CD4-positive, alpha-beta T cell treated with Interleukin-4 for 4 hours (primary cell): Measurements from ENCODE around the gene CYB5D1.

Experiments used
- DNase-seq: peaks from one replicate; pipeline ENCODE4 v3.0.0-alpha.2; 2020

The CYB5D1 gene

DNA sequence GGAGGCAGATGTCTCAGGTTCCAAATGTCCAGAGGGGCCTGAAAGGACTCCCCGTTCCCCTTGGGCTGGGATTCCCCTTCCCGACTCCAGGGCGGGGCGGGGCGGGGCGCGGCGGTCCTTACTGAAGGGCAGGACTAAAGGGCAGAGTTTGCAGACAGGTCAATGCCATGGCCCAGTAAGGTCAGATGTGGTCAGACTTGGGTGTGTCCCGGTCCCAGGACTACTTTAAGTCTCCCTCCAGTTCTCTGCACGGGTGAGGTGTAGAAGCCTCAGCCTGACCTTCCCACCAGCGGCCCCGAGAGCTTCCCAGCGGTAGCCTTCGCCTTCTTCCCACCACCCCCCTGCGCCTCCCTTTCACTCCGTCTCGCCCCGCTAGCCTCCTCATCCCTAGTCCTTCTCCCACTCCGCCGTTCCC lies 23.3 kb upstream of the CYB5D1 start:
- peak; percentile 65 for DNase-seq

DNA sequence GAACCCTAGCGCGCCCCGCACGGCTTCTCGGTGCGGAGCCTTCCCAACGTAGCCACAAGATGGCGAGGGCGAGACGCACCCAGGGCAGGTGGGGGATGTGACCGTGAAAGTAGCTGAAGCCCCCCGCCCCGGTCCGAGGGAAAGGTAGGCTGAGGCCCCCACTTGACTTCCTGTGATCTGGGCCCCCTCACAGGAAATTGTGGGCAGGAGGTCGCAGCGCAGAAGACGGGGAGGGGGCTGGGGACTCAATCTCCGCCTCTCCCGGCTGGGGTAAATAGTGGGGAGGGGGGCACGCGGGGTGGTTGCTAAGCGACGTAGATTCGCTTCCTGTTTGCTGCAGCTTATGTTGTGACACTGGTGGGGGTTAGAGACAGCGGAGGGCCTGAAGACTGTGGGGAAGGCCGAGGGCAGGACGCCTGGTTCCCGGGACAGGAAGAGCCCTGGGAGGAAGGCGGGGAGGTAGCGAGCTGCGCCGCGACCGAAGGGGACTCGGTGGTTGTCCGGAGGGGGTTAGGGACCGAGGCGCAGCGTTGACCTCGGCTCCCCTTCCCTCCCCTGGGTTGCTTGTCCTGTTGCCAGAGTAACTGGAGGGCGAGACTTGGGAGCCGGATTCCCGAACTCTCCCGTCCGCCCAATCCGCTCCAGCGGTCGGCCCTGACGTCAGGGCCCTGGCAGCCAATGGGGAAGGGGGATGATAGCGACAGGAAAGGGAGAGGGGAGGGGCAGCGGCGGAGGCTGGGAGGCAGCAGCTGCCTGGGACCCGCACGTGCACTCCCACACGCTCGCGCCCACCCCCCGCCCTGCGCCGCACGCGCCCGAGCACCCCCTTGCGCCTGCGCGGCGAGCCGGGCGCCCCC lies 22.6 kb upstream of the CYB5D1 start:
- DNase-seq, result peak; percentile 93

GRCh38 chr17:7835814-7836595 lies 21.8 kb upstream of the CYB5D1 start:
- peak; percentile 29 for DNase-seq

DNA sequence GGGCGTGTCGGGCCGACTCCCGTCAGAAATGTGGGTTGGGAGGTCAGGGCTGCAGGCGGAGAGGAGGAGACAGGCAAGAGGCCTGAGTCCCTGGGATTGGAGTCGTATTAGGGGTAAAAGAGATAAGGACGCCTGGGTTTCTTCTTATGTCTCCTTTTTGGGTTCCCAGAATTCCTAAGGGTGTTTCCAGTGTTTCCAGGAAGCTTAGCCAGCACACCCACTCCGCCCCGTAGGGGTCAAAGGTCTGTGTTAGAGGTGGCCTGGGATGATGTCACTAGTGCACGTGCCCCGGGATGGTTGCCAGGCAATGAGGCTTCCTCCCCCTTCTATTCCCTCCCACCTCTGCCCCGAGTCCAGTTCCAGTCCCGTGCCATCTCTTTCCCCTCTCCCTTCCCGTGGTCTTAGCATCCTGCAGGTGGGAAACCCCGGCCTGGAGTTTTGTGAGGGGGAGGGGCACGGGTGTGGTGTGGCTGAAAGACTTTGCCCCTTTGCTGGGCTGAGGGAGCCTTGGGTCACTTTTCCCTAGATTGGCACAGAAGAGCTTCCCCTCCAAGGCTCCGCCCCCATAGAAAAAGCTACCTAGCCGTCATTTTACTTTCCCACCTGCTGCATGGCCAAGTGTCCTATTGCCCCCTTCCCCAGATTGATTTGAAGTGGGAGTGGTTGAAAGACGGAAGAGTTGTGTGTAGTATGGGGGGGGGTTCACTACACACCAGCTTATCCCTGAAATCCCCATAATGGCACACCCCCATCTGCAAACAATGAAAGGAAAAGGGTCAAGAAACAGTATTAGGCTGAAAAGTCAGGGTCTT lies 21.0 kb upstream of the CYB5D1 start:
- peak; percentile 69 for DNase-seq

- no peak for DNase-seq
These were observed 20.3 kb upstream of the CYB5D1 start for GRCh38 chr17:7837408-7838088.

DNA sequence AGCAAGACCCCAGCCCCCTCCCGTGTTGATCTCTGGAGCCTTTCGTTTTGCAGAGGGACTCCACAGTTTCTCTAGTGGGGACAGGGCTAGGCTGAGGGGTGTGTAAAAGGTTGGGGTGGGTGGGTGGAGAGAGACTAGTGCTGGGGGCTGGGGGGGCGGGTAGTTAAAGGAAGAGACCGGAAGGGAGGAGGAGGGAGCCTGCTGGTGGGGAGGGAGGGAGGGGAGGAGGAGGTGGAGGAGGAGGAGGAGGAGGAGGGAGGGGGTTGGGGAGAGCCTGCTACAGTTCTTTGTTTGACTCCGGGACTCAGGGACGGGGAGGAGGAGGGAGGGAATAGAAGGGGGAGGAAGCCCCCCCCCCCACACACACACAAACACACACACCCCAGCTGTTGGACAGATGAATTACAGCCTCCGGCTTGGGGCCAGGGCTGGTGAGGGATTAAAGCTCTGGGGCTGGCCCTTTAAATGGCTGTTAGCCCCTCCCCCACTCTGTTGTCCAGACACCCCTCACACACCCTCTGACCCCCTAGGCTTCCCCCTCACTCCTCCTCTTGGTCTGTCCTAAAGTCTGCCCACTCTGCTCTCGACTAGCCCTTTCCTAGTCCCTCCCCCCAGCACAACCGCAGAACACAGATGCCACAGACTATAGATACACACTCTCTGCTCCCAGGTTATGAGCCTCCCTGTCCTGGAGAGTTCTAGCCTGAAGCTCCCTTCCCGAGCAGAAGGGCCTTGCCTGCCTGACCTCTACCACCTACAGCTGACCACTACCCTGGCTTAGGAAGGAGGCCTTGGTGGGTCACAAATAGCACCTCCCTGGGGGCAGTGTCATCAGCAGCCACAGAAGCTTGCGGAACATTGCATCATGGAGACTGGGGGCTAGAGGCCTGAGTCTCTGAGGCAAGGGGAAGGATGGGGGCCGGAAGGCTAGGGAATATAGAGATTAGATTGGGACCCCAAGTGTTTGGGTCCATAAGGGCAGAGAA lies 19.4 kb upstream of the CYB5D1 start:
- no peak for DNase-seq

GRCh38 chr17:7839190-7839875 lies 18.5 kb upstream of the CYB5D1 start:
- no peak for DNase-seq

- DNase-seq, result no peak
These were observed 17.9 kb upstream of the CYB5D1 start for GRCh38 chr17:7839876-7840261.

DNA sequence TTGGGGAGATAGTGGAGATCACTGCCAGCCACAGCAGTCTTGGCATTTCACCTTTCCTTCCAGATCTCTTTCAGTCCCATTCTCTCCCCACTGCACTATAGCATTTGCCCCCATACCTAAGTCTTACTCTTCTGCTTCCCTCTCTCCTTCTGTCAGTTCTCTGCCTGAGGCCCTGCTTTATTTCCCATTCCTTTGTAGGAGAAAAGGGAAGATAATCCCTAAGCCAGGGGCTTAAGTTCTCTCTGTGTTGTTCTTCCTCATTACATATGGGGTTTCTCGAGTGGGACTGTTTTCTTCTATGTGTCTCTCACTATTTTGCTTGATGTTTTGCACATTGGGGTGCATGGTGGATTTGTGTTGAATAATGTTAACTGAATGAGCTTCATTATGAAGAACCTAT lies 17.4 kb upstream of the CYB5D1 start:
- DNase-seq, result no peak

DNA sequence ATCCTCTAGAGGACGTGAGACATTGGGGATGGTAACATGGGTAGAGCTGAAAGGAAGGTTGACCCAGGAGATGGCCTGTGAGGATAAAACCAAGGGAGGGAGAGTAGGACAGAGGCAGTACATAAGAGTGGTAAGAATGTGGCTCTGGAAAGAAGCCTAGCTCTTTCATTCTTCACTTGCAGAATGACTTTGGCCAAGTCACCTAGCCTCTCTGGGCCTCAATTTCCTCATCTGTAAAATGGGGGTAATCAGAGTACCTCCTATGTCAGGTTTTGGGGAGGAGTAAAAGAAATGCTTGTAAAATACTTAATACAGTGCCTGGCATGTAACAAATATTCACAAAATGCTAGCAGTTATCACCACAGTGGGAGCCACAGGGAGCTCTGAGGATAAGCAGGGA lies 16.9 kb upstream of the CYB5D1 start:
- no peak for DNase-seq

DNA sequence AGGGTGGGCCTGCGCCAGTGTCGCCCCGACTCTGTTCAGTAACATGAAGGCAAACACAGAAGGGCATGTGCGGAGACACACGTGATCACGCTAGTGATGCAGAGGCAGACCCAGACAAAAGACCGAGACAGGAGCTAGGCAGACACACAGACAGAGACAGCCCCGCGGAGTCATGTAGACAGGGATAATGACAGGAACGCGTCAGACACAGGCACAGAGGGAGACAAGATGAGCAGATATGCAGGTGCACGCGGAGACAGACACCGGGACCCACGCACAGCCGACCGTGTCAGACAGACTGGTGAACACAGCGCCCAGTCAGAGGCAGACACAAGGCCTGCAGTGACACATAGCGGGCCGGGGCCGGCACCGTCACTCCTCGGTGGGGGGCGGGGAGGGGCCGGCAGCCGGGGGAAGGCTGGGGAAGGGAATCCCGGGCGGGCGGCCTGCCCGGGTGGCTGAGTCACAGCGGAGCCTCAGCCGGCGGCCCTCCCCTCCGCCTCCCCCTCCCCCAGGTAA lies 16.3 kb upstream of the CYB5D1 start:
- peak; percentile 97 for DNase-seq

DNA sequence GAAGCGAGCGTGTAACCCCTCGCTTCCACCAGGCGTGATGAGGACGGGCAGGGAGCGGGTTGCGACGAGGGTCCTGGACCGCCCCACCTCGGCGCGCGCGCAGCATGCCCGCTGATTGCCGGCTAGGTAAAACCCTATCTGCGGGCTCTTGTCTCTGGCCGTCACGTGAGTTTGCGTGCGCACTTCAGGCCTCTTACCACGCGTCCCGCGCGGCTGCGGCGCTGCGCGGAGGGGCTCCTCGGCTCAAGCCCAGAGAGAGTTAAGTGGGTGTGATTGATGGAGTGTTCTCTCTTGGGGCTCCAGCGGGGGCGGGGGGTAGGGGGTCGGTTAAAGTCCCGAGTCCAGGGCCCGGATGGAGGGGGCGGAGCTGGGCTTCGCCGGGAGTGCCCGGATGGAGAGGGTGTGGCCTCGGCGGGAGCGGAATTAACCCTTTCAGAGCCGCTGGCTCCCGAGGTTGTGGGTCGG lies 15.9 kb upstream of the CYB5D1 start:
- peak; percentile 80 for DNase-seq

DNA sequence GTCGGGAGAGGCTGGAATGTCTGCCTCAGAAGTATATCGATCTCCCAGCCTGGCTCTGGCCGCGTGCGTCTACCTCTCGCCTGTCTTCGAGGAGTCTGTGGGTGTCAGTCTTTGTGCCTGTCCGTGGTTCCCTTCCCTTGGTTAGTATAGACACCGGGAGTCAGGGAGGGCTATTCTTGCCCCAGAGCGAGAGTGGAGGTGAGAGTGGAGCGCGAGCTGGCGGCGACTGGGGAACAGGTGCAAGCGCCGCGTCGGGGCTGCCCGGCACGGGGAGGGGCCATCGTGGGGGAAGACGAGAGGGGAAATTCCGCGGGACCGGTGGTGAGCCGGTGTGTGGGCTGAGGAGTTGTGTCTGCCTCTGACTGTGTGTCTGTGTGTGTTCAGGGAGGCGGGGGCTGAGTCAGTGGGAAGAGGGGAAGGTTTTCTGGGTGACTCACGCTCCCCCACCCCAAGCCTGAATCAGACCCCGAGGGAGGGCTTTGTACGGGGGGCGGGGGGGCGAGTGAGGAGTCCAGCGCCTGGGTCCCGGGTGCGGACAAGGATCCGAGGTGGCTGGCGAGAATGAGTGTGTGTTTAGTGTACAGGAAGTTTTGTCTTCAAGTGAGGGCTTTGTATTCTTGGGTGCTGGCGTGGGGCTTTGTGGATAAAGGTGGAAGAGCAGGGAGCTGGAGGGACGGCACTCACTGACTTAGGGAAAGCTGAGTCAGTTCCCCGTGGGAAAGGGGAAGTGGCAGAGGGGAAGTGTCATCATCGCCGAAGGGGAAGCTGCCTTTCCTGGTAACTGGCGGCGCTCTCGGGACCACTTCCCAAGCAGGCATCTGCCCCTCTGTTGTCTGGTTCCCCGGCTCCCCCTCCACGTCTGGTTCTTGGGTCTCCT lies 15.2 kb upstream of the CYB5D1 start:
- DNase-seq, result peak; percentile 98

DNA sequence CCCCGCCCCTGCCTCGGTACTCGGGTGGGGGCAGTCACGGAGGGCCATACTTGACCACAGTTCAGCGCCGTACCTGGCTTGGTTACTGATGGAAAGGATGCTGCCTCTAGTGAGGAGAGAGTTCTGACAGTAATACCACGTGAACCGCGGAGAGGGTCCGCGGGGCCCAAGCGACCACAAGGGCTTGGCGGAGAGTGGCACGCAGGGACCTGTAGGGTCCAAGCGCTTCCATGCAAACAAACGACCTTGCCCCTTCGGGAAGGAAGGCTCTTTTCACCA lies 14.6 kb upstream of the CYB5D1 start:
- no peak for DNase-seq

DNA sequence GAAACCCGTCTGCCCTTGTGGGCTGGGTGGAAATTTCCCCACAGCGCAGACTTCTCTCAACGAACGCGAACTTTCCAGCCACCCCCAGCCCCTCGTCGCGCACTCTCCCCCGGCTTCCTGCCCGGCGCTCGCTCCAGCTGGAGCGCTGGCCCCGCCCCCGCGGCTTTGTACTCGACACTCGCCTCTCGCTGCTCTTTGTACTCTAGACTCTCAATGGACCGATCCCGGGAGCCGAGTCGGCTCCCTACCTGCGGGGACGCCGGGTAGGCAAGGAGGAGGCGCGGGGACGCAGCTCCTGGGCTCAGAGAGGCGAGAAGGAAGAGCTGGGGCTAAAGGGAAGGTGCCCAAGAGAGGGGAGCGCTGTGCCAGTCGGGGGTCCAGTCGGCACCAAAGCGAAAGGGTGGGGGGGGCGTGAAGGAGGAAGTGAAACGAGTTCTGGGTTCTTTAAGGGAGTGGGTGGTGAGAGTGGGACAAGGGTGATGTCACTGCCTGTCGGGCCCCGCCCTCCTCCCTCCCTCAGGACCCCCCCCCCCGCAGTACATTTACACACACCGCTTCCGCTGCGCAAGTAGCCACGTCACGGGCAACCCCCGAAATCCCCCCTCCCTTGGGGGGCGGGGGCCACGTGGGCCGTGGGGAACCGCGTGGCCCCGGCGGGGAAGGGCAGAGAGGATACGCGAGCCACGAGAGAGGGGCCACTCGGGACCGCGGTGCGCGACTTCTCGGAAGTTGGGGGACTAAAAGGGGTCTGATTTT lies 14.1 kb upstream of the CYB5D1 start:
- peak; percentile 93 for DNase-seq

GRCh38 chr17:7844292-7845154 lies 13.3 kb upstream of the CYB5D1 start:
- DNase-seq, result peak; percentile 86

DNA sequence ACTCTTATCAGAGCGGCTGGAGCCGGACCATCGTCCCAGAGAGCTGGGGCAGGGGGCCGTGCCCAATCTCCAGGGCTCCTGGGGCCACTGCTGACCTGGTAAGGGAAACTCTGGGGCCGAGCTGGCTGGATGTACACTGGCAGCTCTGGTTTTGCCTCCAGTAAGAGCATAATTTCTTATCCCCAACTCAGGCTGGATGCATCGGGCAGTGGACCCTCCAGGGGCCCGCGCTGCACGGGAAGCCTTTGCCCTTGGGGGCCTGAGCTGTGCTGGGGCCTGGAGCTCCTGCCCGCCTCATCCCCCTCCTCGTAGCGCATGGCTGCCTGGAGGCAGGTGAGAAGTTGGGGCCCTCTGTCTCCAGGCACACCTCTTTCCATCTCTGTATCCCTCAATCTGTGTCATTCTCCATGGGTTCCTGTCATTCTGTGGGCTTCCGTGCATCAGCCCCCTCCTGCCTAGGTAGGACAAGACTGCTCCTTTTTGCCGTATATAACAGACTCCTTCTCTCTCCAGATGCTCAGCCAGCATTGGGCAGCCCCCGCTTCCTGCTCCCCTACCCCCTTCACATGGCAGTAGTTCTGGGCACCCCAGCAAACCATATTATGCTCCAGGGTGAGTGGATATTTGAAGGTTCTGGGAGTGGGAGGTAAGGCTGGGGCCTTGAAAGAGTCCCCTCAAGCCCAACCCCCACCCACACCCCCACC lies 12.3 kb upstream of the CYB5D1 start:
- no peak for DNase-seq
